Naive thymus-derived CD8-positive, alpha-beta T cell (primary cell): ENCODE data around the gene TAB2. TPM values are rescaled to one million over a fixed set of nuclear protein-coding genes. Genes with fewer than 3 reads are reported as not detected.
"Not testable (repeated sequence)": the region's sequence is repeated elsewhere in the genome, so short reads cannot be mapped to it uniquely, and the experiment has no call there.

Experiments
- ATAC-seq, 2 donors: fragments of 150-1000 bp; cut with Tn5 transposase in 1 of 2; sonication (Bioruptor Pico), chemical (Tn5 transposase) in 1 of 2; 1 replicate in 1 of 2; 2 replicates in 1 of 2; pipeline ENCODE4 v1.10.0; 2021; ENCODE audit warnings: mild to moderate bottlenecking in 2 of 2, moderate library complexity in 2 of 2
- POLR2A ChIA-PET: fragments of 350-600 bp; sonication (Branson Sonifier 250); formaldehyde crosslinking; loops from one replicate; lab custom pipeline; 2021; ENCODE audit warnings: antibody characterized with exemption; lab: Charles Lee
- DNase-seq, 10 donors: peaks; one replicate each; pipeline versions ENCODE4 v3.0.0 to v3.0.0-alpha.2; 2020 to 2022
- H3K27ac Mint-ChIP-seq, 10 donors: one replicate each; pipeline ENCODE4 v1.8.0; 2020 to 2022; ENCODE audit warnings: mild to moderate bottlenecking in 10 of 10, mixed read lengths in 10 of 10, moderate library complexity in 4 of 10, inconsistent platforms in 1 of 10
- H3K27me3 Mint-ChIP-seq, 5 donors: one replicate each; pipeline ENCODE4 v1.8.0; 2021 to 2022; ENCODE audit warnings: mixed read lengths in 5 of 5
- H3K36me3 Mint-ChIP-seq, 3 donors: one replicate each; pipeline ENCODE4 v1.8.0; 2020 to 2022; ENCODE audit warnings: mixed read lengths in 3 of 3, mild to moderate bottlenecking in 2 of 3, inconsistent platforms in 1 of 3
- H3K4me1 Mint-ChIP-seq, 4 donors: one replicate each; pipeline ENCODE4 v1.8.0; 2021 to 2022; ENCODE audit warnings: mixed read lengths in 4 of 4
- H3K4me3 Mint-ChIP-seq, 10 donors: one replicate each; pipeline ENCODE4 v1.8.0; 2020 to 2022; ENCODE audit warnings: mild to moderate bottlenecking in 10 of 10, mixed read lengths in 10 of 10, moderate library complexity in 6 of 10, inconsistent platforms in 1 of 10
- H3K9me3 Mint-ChIP-seq, 9 donors: one replicate each; pipeline ENCODE4 v1.8.0; 2020 to 2022; ENCODE audit warnings: mixed read lengths in 9 of 9, mild to moderate bottlenecking in 3 of 9, inconsistent platforms in 1 of 9, moderate library complexity in 1 of 9
- polyA plus RNA-seq, 3 donors: library from polyadenylated mRNA; unstranded; fragments of 300-500 nt; fragmentation: Illumina TruSeq; gene quantifications; one replicate each; pipeline ENCODE4 v1.2.3, GENCODE V29; 2021
- total RNA-seq, 8 experiments: library from RNA in 2 of 8; stranded (reverse) in 2 of 8; gene quantifications; one replicate each; pipeline ENCODE4 v1.2.3 and lab custom pipeline; 2021 to 2026

Gene TAB2
- total and polyA plus RNA-seq, 5 experiments from 2014 or later, result 9.5 to 117 (median 14.1) TPM

DNA sequence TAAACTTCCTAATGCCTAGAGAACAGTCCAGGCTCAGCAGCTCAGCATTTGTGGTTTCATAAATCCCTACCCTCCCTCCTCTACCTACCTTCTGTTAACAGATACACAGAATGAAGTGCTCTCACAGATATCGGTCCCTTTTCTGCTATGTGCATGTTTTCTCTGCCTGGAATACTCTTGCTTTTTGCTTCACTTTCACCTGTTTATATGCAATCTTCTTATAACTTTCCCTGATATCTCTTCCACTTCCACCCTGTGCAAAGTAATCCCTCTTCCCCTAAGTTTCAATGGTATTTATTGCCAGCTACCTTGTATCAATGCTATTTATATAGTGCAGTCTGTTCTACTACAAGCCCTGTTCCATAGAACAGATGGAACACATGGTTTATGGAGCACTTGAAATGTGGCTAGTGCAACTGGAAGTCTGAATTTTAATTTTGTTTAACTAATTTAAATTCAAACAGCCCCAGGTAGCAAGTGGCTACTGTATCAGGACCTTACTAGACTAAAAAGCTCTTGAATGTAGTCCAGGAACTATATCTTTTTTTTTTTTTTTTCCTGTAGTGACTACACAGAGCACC is 3.1 kb upstream of the TAB2 start:
- DNase-seq (no peak), ATAC-seq (no peak)
- POLR2A ChIA-PET, result no interaction called here
- Mint-ChIP-seq H3K27ac (peak overlapping the region in 5 of 10 donors; percentile 1 to 47 (median 11)), H3K4me3 (no peak overlapping the region), H3K4me1 (peaks cover 16 to 26% (median 19%) of the 10 kb centered on the region in 4 donors), H3K9me3 (no peaks in the 10 kb centered on the region), H3K27me3 (no peaks in the 10 kb centered on the region), H3K36me3 (no peaks in the 10 kb centered on the region)

DNA sequence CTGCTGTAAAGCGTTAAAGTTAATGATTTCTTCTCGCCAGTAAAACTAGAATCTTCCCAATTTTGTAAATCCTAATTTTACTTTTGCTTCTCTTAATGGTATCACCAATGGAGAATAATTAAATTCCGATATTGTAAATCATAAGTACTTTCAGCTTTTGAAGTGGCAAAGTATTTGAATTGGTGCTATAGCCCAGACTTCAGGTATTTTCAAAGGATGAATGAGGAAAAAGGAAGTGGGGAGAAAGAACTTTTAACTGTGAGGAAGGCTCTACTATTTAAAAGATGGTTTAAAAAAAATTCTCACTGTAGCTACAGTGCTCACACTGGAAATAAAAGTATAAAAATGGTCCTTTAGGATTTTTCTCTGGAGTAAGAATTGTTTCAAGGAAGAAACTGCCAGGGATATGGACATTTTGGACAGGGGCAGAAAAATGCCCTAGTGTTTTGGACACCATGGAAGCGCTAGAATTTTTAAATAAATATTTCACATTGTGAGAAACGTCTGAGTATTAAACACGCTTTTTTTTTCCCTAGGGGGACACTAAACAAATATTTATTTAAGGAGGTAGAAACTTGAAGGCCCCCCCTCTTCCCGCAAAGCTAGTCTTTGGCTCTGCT is 1.3 kb upstream of the TAB2 start:
- Mint-ChIP-seq H3K36me3 (no peaks in the 10 kb centered on the region), H3K27me3 (no peaks in the 10 kb centered on the region), H3K27ac (peak overlapping the region; percentile 47 to 95 (median 90)), H3K9me3 (no peaks in the 10 kb centered on the region), H3K4me3 (peak overlapping the region; percentile 80 to 96 (median 88)), H3K4me1 (peaks cover 20 to 39% (median 34%) of the 10 kb centered on the region in 4 donors)
- no peak for ATAC-seq
- DNase-seq, result no peak
- POLR2A ChIA-PET, result interaction anchor here (0.6 to 2.6 kb wide), 20 partner anchors 10 to 253 kb away, joined by 3 to 19 read pairs (median 4); partner anchors contain the start of gene PPIL4

DNA sequence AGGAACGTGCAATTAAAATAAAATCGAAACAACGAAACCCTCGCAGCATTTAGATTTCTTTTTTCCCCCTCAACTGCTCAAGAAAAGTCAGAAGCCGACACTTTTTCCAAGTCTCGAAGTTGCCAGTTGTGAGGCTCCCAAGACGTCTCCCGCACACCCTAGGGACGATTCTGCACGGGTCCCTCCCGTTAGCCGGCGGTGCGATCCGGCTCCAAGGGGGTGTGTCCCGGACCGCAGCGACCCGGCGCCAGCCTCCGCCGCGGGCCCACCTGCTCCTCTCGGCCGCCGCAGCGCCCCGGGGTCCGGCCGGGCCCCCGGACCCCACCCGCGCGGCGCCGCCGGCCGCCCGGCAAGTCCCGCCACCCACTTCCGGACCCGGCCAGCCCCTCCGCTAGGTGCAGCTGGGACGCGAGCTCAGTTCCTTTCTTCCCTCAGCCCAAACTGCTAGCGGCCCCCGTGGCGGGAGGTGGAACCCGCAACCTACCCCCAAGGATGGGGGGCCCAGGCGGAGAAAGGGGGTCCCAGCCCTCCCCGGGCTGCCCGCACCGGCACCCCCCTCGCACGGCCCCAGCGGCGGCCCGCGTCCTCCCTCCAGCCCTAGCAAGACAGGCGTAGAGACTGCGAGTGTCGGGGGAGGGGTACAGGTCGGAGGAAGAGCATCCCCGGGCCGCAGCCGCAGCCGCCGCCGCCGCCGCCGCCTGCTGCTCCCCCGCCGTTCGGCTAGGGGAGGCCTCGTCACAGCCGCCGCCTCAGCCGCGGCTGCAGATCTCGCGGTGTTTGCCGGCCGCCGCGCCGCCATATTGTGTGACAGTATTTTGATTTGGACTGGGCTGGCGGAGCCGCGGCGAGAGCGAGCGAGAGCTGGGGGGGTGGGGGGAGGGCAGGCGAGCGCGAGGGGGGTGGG is 520 bp upstream of the TAB2 start:
- Mint-ChIP-seq H3K27ac (peak overlapping the region; percentile 47 to 95 (median 90)), H3K9me3 (no peaks in the 10 kb centered on the region), H3K36me3 (no peaks in the 10 kb centered on the region), H3K4me3 (peak overlapping the region; percentile 80 to 96 (median 89)), H3K4me1 (peaks cover 20 to 43% (median 39%) of the 10 kb centered on the region in 4 donors), H3K27me3 (no peaks in the 10 kb centered on the region)
- ATAC-seq (peak; percentile 76 to 80), DNase-seq (peak; percentile 82 to 94 (median 88))
- POLR2A ChIA-PET, result interaction anchor here (0.6 to 2.6 kb wide), 23 partner anchors 10 to 253 kb away, joined by 3 to 19 read pairs (median 4); partner anchors contain the start of gene PPIL4

GRCh38 chr6:149318581-149319286 is 1.2 kb downstream of the TAB2 start:
- Mint-ChIP-seq H3K27me3 (no peaks in the 10 kb centered on the region), H3K36me3 (no peaks in the 10 kb centered on the region), H3K4me1 (peaks cover 19 to 61% (median 52%) of the 10 kb centered on the region in 4 donors), H3K4me3 (peak overlapping the region; percentile 88 to 96 (median 92)), H3K27ac (peak overlapping the region; percentile 84 to 99 (median 95)), H3K9me3 (no peaks in the 10 kb centered on the region)
- ATAC-seq (peak; percentile 26 to 40), DNase-seq (peak in 6 of 10 donors; percentile 43 to 72 (median 55))
- POLR2A ChIA-PET, result interaction anchor here (1.2 to 2.6 kb wide), 4 partner anchors 67 to 252 kb away, joined by 3 to 15 read pairs (median 6); no protein-coding TSS in a partner anchor

- H3K4me3 Mint-ChIP-seq, result peak overlapping the region; percentile 88 to 96 (median 92)
- POLR2A ChIA-PET, result no interaction called here
- H3K27ac Mint-ChIP-seq, result peak overlapping the region; percentile 84 to 99 (median 95)
- DNase-seq (no peak), ATAC-seq (no peak)
- H3K27me3 Mint-ChIP-seq, result no peaks in the 10 kb centered on the region
- H3K36me3 Mint-ChIP-seq, result no peaks in the 10 kb centered on the region
- no peaks in the 10 kb centered on the region for H3K9me3 Mint-ChIP-seq
- peaks cover 21 to 66% (median 56%) of the 10 kb centered on the region in 4 donors for H3K4me1 Mint-ChIP-seq
These were observed 1.9 kb downstream of the TAB2 start for GRCh38 chr6:149319422-149319821.

- not testable (repeated sequence) for DNase-seq, H3K36me3 Mint-ChIP-seq, H3K27me3 Mint-ChIP-seq, H3K9me3 Mint-ChIP-seq, ATAC-seq
- Mint-ChIP-seq H3K4me3 (peak overlapping the region; percentile 30 to 96 (median 92)), H3K27ac (peak overlapping the region in 9 of 10 donors; percentile 29 to 95 (median 73)), H3K4me1 (peaks cover 21 to 72% (median 60%) of the 10 kb centered on the region in 4 donors)
- POLR2A ChIA-PET, result interaction anchor here (1.1 kb wide), 1 partner anchor 192 kb away, joined by 3 read pairs; no protein-coding TSS in a partner anchor
These were observed 2.5 kb downstream of the TAB2 start for GRCh38 chr6:149320016-149320415.

DNA sequence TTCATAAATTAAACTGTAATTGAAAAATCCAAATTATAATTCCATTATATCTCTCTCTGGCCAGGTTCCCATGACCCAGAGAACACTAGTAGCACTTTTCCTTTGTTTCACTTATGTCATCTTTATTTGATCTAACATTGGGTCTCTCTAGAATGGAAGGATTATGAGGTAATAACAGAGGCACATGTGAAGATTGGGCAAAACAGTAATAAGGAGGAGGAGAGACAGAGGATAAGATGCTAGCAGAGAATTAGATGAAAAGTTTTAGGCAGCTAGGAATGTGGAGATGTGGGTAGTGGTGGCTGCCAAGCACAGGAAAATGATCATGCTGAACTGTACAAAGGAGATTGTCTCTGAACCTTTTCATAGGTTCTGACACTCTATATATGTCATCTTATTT is 3.3 kb downstream of the TAB2 start:
- DNase-seq, result no peak
- ATAC-seq, result no peak
- Mint-ChIP-seq H3K4me3 (peak overlapping the region in 9 of 10 donors; percentile 10 to 91 (median 53)), H3K27ac (peak overlapping the region in 9 of 10 donors; percentile 1 to 95 (median 65)), H3K27me3 (no peaks in the 10 kb centered on the region), H3K4me1 (peaks cover 17 to 75% (median 63%) of the 10 kb centered on the region in 4 donors), H3K36me3 (no peaks in the 10 kb centered on the region), H3K9me3 (no peaks in the 10 kb centered on the region)
- POLR2A ChIA-PET, result interaction anchor here (0.6 to 1.1 kb wide), 2 partner anchors 96 to 193 kb away, joined by 3 to 6 read pairs; no protein-coding TSS in a partner anchor

DNA sequence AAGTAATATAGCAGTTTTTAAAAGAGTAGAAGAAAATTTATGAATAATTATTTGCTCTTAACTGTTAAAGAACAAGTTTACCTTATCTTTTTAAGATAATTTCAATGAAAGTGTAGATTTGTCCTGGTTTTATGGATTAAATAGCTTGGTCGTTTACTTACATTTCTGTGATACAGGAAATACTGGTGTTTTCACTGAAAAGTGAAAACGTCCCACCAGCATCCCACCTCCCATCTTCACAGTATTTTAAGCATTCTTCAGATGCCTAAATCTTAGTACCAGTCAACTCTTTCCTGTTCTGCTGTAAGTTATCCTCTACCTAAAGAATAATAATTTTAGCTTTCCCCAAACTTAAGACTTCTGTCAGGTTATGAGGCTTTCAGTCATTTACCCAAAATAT is 5.8 kb downstream of the TAB2 start:
- POLR2A ChIA-PET, result no interaction called here
- no peaks in the 10 kb centered on the region for H3K9me3 Mint-ChIP-seq
- DNase-seq (no peak), ATAC-seq (no peak)
- no peaks in the 10 kb centered on the region for H3K27me3 Mint-ChIP-seq
- H3K4me3 Mint-ChIP-seq, result peak overlapping the region in 9 of 10 donors; percentile 2 to 70 (median 39)
- peak overlapping the region in 8 of 10 donors; percentile 22 to 95 (median 56) for H3K27ac Mint-ChIP-seq
- H3K4me1 Mint-ChIP-seq, result peaks cover 17 to 92% (median 71%) of the 10 kb centered on the region in 4 donors
- H3K36me3 Mint-ChIP-seq, result no peaks in the 10 kb centered on the region

GRCh38 chr6:149323925-149324324 is 6.4 kb downstream of the TAB2 start:
- Mint-ChIP-seq H3K9me3 (no peaks in the 10 kb centered on the region), H3K36me3 (no peaks in the 10 kb centered on the region)
- POLR2A ChIA-PET, result no interaction called here

DNA sequence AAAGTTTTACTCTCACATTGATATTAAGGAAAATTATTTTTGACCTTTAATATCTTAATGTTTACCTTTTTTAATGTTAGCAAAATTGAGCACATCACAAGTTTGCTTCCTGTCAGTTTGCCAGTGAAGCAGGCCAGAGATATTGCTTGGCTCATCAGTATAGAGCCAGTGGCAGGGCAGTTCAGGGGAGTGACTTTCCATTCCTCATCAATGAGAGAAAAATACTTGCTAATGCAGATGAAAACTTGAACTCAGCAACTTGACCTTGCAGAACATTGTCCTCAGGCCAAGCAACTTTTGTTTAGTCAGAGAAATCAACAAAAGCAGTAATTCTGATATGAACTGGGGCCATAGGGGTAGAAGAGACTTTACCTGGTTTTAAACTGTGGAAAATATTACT is 6.9 kb downstream of the TAB2 start:
- H3K36me3 Mint-ChIP-seq, result no peaks in the 10 kb centered on the region
- peak overlapping the region in 7 of 10 donors; percentile 12 to 66 (median 43) for H3K4me3 Mint-ChIP-seq
- peaks cover 21 to 92% (median 72%) of the 10 kb centered on the region in 4 donors for H3K4me1 Mint-ChIP-seq
- ATAC-seq (peak in 1 of 2 donors; percentile 35), DNase-seq (no peak)
- H3K27me3 Mint-ChIP-seq, result no peaks in the 10 kb centered on the region
- peak overlapping the region in 3 of 10 donors; percentile 54 to 95 (median 61) for H3K27ac Mint-ChIP-seq
- no peaks in the 10 kb centered on the region for H3K9me3 Mint-ChIP-seq
- POLR2A ChIA-PET, result interaction anchor here (0.6 kb wide), 1 partner anchor 41 kb away, joined by 4 read pairs; no protein-coding TSS in a partner anchor

More at GRCh38 chr6:149323925-149324324, 6.4 kb downstream of the TAB2 start:
- Mint-ChIP-seq H3K27ac (peak overlapping the region in 8 of 10 donors; percentile 22 to 95 (median 56)), H3K27me3 (no peaks in the 10 kb centered on the region), H3K4me3 (peak overlapping the region in 8 of 10 donors; percentile 7 to 66 (median 40)), H3K4me1 (peaks cover 17 to 92% (median 72%) of the 10 kb centered on the region in 4 donors)
- DNase-seq, result no peak
- ATAC-seq, result no peak

DNA sequence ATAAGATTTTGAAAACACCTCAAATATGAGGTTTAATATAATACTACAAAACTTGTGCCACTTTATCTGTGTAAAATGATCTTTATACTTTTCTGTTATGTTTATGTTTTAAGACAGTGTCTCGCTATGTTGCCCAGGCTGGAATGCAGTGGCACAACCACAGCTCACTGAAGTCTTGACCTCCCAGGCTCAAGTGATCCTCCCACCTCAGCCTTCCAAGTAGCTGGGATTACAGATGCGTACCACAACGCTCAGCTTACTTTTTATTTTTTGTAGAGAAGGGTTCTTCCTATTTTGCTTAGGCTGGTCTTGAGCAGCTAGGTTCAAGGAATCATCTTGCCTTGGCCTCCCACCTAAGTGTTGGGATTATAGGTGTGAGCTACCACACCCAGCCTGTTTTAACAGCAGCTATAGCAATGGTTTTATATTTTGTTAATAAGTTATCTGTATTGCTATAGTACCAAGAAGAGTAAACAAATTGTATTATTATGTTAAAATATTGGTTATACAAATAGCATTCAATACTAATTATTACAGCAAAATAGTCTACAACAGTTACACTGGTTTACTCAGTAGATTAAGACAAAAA is 8.2 kb downstream of the TAB2 start:
- ATAC-seq (no peak), DNase-seq (no peak)
- Mint-ChIP-seq H3K27ac (peak overlapping the region in 3 of 10 donors; percentile 12 to 75 (median 69)), H3K4me1 (peaks cover 27 to 93% (median 74%) of the 10 kb centered on the region in 4 donors), H3K9me3 (no peaks in the 10 kb centered on the region), H3K27me3 (no peaks in the 10 kb centered on the region), H3K4me3 (peak overlapping the region in 3 of 10 donors; percentile 6 to 34 (median 25)), H3K36me3 (no peaks in the 10 kb centered on the region)
- POLR2A ChIA-PET, result interaction anchor here (3.6 kb wide), 1 partner anchor 8 kb away, joined by 13 read pairs; the partner anchor contains the start of gene TAB2
